OCI-LY7 (cell line): ENCODE results near the gene PLA2G4E. TPM values are rescaled to one million over a fixed set of nuclear protein-coding genes. Genes with fewer than 3 reads are reported as not detected.

Source experiments
- BruUV-seq: library from RNA; stranded (reverse); fragments of 400-500 nt; replicated peaks from 2 replicates; lab custom pipeline; 2021; lab: Mats Ljungman, UMichigan
- CTCF ChIA-PET: fragments of 300-600 bp; sonication (Branson Sonifier 250); formaldehyde crosslinking; loops from one replicate; lab custom pipeline; 2022; ENCODE audit warnings: antibody characterized with exemption; ENCODE audit not compliant: unreplicated experiment; lab: Charles Lee
- POLR2A ChIA-PET: fragments of 300-600 bp; sonication (Branson Sonifier 250); formaldehyde crosslinking; loops from one replicate; lab custom pipeline; 2022; ENCODE audit warnings: antibody characterized with exemption; lab: Charles Lee
- DNase-seq: peaks from one replicate; pipeline ENCODE4 v3.0.0-alpha.2; 2015; ENCODE audit warnings: low spot score
- H2AFZ ChIP-seq: fragments of 200-600 bp; sonication (generic), shearing (Covaris generic); 2 replicates; pipeline ENCODE4 v1.6.1; 2014; ENCODE audit warnings: mild to moderate bottlenecking, antibody characterized with exemption, low read length, moderate library complexity
- H3K27ac ChIP-seq: fragments of 200-600 bp; sonication (generic); 2 replicates; pipeline ENCODE4 v1.5.1; 2014; ENCODE audit warnings: mixed run types, low read depth, mild to moderate bottlenecking, moderate library complexity, low read length, inconsistent platforms; ENCODE audit not compliant: poor library complexity, severe bottlenecking
- H3K36me3 ChIP-seq: fragments of 200-600 bp; sonication (generic); 2 replicates; pipeline ENCODE4 v1.6.1; 2014; ENCODE audit warnings: mild to moderate bottlenecking, antibody characterized with exemption, low read length, moderate library complexity, mixed read lengths; ENCODE audit not compliant: insufficient read depth
- H3K4me1 ChIP-seq: fragments of 200-600 bp; sonication (generic); 2 replicates; pipeline ENCODE4 v1.5.1; 2014; ENCODE audit warnings: mild to moderate bottlenecking, low read length; ENCODE audit not compliant: insufficient read depth, poor library complexity, severe bottlenecking
- H3K4me2 ChIP-seq: fragments of 200-600 bp; sonication (generic); 2 replicates; pipeline ENCODE4 v1.6.1; 2014; ENCODE audit warnings: mild to moderate bottlenecking, low read length
- H3K4me3 ChIP-seq: fragments of 200-600 bp; sonication (generic); 2 replicates; pipeline ENCODE4 v1.5.1; 2014; ENCODE audit warnings: mild to moderate bottlenecking, low read depth, low read length; ENCODE audit not compliant: poor library complexity, severe bottlenecking
- H3K79me2 ChIP-seq: fragments of 200-600 bp; sonication (generic); 2 replicates; pipeline ENCODE4 v1.6.1; 2016; ENCODE audit warnings: low read depth, mild to moderate bottlenecking, low read length, moderate library complexity, mixed read lengths; ENCODE audit not compliant: insufficient read depth
- H3K9me2 ChIP-seq: fragments of 200-600 bp; sonication (generic); 2 replicates; pipeline ENCODE4 v1.6.1; 2016; ENCODE audit warnings: mild to moderate bottlenecking, low read length, mixed read lengths; ENCODE audit not compliant: insufficient read depth
- H3K9me3 ChIP-seq: fragments of 200-600 bp; sonication (generic); 2 replicates; pipeline ENCODE4 v1.6.1; 2014; ENCODE audit warnings: mild to moderate bottlenecking, mixed run types, low read length, mixed read lengths
- H4K20me1 ChIP-seq: fragments of 200-600 bp; sonication (generic); 2 replicates; pipeline ENCODE4 v1.6.1; 2014; ENCODE audit warnings: mild to moderate bottlenecking, antibody characterized with exemption, low read length, moderate library complexity, mixed read lengths; ENCODE audit not compliant: insufficient read depth
- EZH2phosphoT487 ChIP-seq: fragments of 200-600 bp; sonication (generic); IDR thresholded peaks from 2 replicates; pipeline ENCODE4 v1.6.1; 2018; ENCODE audit warnings: low read depth, borderline replicate concordance, mild to moderate bottlenecking, mixed run types, antibody characterized with exemption, low read length, moderate library complexity, mixed read lengths
- intact Hi-C: fragments of 100-400 bp; cut with micrococcal nuclease; formaldehyde crosslinking; loops from one replicate; pipeline ENCODE4 v1.10.0; 2022; ENCODE audit not compliant: unreplicated experiment
- total RNA-seq, 2 experiments: library from RNA; depleted of rRNA in 1 of 2; stranded (reverse); fragments of >200 nt in 1 of 2; shearing (Covaris generic) in 1 of 2; gene quantifications; 2 replicates each; pipeline ENCODE4 v1.2.3, GENCODE V29; 2014 to 2022
- TF ChIP-seq, protein P1 (sequence below): fragments of 200-600 bp; sonication (generic); conservative IDR thresholded peaks from 2 replicates; pipeline ENCODE4 v1.5.1; 2014; ENCODE audit warnings: mild to moderate bottlenecking, antibody characterized with exemption, low read length, moderate library complexity, mixed read lengths

Gene PLA2G4E
- total RNA-seq, 2 experiments from 2014 or later: not detected

DNA sequence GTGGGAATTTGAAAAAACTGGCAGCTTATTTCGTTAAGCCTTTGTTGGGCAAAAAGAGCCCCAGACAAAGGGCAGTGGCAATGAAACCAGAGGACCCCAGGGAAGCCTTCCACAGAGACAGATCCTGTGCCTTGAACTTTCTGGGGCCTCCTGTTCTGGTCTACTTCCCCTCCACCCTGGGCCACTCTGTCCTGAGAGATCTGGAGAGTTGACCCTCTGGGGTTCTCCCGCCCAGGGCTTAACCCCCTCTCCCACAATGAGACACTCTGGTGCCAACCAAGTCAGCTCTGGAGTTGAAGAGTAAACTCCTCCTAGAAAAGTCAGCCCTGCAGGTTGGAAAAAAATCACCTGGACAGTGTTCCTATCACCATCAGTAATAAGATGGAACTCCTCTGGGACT is 69.3 kb downstream of the PLA2G4E start:
- ChIA-PET CTCF (no interaction called here), POLR2A (no interaction called here)
- Histone ChIP-seq H3K79me2 (no peaks in the 10 kb centered on the region), H3K9me2 (no peaks in the 10 kb centered on the region), H3K9me3 (no peaks in the 10 kb centered on the region), H3K27ac (no peak overlapping the region), H3K4me2 (no peak overlapping the region), H3K36me3 (peaks cover 20% of the 10 kb centered on the region), H3K4me1 (no peaks in the 10 kb centered on the region), H4K20me1 (no peaks in the 10 kb centered on the region), H3K4me3 (no peak overlapping the region), H2AFZ (no peak overlapping the region)
- no peak for DNase-seq
- BruUV-seq: no TSS peak
- intact Hi-C loops: no loop called here
- TF ChIP-seq, protein P1, sequence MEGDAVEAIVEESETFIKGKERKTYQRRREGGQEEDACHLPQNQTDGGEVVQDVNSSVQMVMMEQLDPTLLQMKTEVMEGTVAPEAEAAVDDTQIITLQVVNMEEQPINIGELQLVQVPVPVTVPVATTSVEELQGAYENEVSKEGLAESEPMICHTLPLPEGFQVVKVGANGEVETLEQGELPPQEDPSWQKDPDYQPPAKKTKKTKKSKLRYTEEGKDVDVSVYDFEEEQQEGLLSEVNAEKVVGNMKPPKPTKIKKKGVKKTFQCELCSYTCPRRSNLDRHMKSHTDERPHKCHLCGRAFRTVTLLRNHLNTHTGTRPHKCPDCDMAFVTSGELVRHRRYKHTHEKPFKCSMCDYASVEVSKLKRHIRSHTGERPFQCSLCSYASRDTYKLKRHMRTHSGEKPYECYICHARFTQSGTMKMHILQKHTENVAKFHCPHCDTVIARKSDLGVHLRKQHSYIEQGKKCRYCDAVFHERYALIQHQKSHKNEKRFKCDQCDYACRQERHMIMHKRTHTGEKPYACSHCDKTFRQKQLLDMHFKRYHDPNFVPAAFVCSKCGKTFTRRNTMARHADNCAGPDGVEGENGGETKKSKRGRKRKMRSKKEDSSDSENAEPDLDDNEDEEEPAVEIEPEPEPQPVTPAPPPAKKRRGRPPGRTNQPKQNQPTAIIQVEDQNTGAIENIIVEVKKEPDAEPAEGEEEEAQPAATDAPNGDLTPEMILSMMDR: no peak
- TF ChIP-seq EZH2phosphoT487: no peak

DNA sequence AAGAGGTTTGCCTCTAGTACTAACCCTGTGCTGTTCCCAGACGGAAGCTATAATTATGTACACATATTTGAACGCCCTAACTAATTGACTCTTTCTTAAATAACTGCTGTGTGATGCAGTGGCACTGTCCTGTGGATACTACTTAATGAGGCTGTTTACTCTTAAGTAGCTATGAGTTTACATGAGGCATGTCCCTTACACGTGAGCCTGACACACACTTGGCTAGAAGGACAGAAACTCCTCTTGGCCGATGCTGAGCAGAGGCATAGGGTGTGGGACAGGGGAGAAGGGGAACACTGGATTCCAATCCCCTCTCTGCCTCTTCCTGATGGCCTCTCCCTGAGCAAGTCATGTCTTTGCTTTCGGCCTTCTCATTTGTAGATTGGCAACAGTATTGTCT is 70.4 kb downstream of the PLA2G4E start:
- Histone ChIP-seq H3K9me2 (no peaks in the 10 kb centered on the region), H3K27ac (no peak overlapping the region), H2AFZ (no peak overlapping the region), H3K9me3 (no peaks in the 10 kb centered on the region), H3K4me3 (no peak overlapping the region), H3K4me2 (no peak overlapping the region), H4K20me1 (no peaks in the 10 kb centered on the region), H3K36me3 (peaks cover 20% of the 10 kb centered on the region), H3K79me2 (no peaks in the 10 kb centered on the region), H3K4me1 (no peaks in the 10 kb centered on the region)
- no peak for DNase-seq
- POLR2A ChIA-PET: no interaction called here
- intact Hi-C loops: no loop called here
- CTCF ChIA-PET: no interaction called here
- no peak for TF ChIP-seq EZH2phosphoT487
- BruUV-seq: no TSS peak

DNA sequence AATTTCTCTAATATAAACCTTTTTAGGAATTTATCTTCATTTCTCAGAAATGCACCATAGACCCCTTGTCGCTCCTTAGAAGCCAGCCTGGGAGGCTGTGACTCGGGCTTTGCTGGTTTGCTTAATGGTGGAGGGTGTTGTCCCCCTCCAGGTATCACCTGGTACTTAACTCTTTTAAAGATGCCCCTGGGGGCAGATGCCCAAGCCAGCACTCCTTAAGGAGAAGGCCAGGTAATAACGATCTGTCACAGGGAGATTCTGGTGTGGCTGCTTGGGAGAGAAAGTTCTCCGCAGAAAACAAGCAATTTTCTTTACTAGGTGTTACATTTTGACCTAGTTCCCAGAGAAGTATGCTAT is 70.7 kb downstream of the PLA2G4E start:
- ChIA-PET POLR2A (no interaction called here), CTCF (no interaction called here)
- Histone ChIP-seq H3K4me3 (no peak overlapping the region), H2AFZ (no peak overlapping the region), H4K20me1 (no peaks in the 10 kb centered on the region), H3K9me3 (no peaks in the 10 kb centered on the region), H3K4me1 (no peaks in the 10 kb centered on the region), H3K27ac (no peak overlapping the region), H3K79me2 (no peaks in the 10 kb centered on the region), H3K36me3 (peaks cover 20% of the 10 kb centered on the region), H3K4me2 (no peak overlapping the region), H3K9me2 (no peaks in the 10 kb centered on the region)
- BruUV-seq: no TSS peak
- TF ChIP-seq, protein P1: no peak
- TF ChIP-seq EZH2phosphoT487: no peak
- no peak for DNase-seq
- intact Hi-C loops: no loop called here
